HepG2 (cell line): ENCODE results near the gene RIMOC1. TPM values are rescaled to one million over a fixed set of nuclear protein-coding genes. Genes with fewer than 3 reads are reported as not detected.

Source experiments
- KDM5A ChIP-seq: fragments of 200-600 bp; sonication (generic); IDR thresholded peaks from 2 replicates; pipeline ENCODE4 v1.7.0; 2018; ENCODE audit warnings: antibody characterized with exemption, mild to moderate bottlenecking, low read length, borderline replicate concordance
- KLF12 ChIP-seq: sonication (generic); formaldehyde crosslinking; IDR thresholded peaks from 2 replicates; pipeline ENCODE4 v1.4.0; 2020; ENCODE audit warnings: missing genetic modification reagents, borderline replicate concordance
- MATR3 ChIP-seq: sonication (generic); formaldehyde crosslinking; IDR thresholded peaks from 2 replicates; pipeline ENCODE4 v1.4.0; 2020; ENCODE audit warnings: missing genetic modification reagents
- NCOA1 ChIP-seq: sonication (generic); formaldehyde crosslinking; IDR thresholded peaks from 2 replicates; pipeline ENCODE4 v1.9.0; 2021; ENCODE audit warnings: missing genetic modification reagents
- NR1H2 ChIP-seq: sonication (generic); formaldehyde crosslinking; IDR thresholded peaks from 2 replicates; pipeline ENCODE4 v1.8.1; 2022; ENCODE audit warnings: low read depth, missing genetic modification reagents, borderline replicate concordance
- PITX1 ChIP-seq: sonication (generic); formaldehyde crosslinking; IDR thresholded peaks from 2 replicates; pipeline ENCODE4 v1.5.1; 2020; ENCODE audit warnings: mild to moderate bottlenecking, missing genetic modification reagents
- PPARG ChIP-seq: conservative IDR thresholded peaks from 2 replicates; pipeline ENCODE4 v1.6.1; 2016; ENCODE audit warnings: missing biosample characterization, missing genetic modification reagents
- RAD21 ChIP-seq: fragments of 450-650 bp; formaldehyde crosslinking; IDR thresholded peaks from 2 replicates; pipeline ENCODE4 v1.5.0; 2020; ENCODE audit warnings: mild to moderate bottlenecking
- RERE ChIP-seq: IDR thresholded peaks from 2 replicates; pipeline ENCODE4 v1.6.1; 2016; ENCODE audit warnings: low read depth, missing genetic modification reagents, missing compliant biosample characterization
- SMARCC2 ChIP-seq: fragments of 450-650 bp; IDR thresholded peaks from 2 replicates; pipeline ENCODE4 v1.6.1; 2017; ENCODE audit warnings: antibody characterized with exemption, mild to moderate bottlenecking
- SMYD3 ChIP-seq: sonication (generic); formaldehyde crosslinking; IDR thresholded peaks from 2 replicates; pipeline ENCODE4 v1.8.1; 2023; ENCODE audit warnings: mild to moderate bottlenecking, missing genetic modification reagents
- SNRNP70 ChIP-seq: fragments of 200-400 bp; formaldehyde crosslinking; IDR thresholded peaks from 2 replicates; pipeline ENCODE4 v1.6.1; 2017; ENCODE audit warnings: mild to moderate bottlenecking, low read depth, low read length, moderate library complexity
- SP5 ChIP-seq: IDR thresholded peaks from 2 replicates; pipeline ENCODE4 v1.6.1; 2016; ENCODE audit warnings: low read depth, borderline replicate concordance
- ZFP62 ChIP-seq: sonication (generic); formaldehyde crosslinking; IDR thresholded peaks from 2 replicates; pipeline ENCODE4 v1.4.0; 2020; ENCODE audit warnings: missing genetic modification reagents
- ZNF7 ChIP-seq: IDR thresholded peaks from 2 replicates; pipeline ENCODE4 v1.6.1; 2016; ENCODE audit warnings: missing biosample characterization, missing genetic modification reagents
- ZNF770 ChIP-seq: sonication (generic); formaldehyde crosslinking; IDR thresholded peaks from 2 replicates; pipeline ENCODE4 v1.5.0; 2020; ENCODE audit warnings: mild to moderate bottlenecking, missing genetic modification reagents
- ZNF792 ChIP-seq: IDR thresholded peaks from 2 replicates; pipeline ENCODE4 v1.6.1; 2016
- ZNF878 ChIP-seq: sonication (generic); formaldehyde crosslinking; IDR thresholded peaks from 2 replicates; pipeline ENCODE4 v1.8.1; 2023; ENCODE audit warnings: mild to moderate bottlenecking, missing genetic modification reagents, moderate library complexity
- polyA plus RNA-seq, 8 experiments: library from polyadenylated mRNA; depleted of rRNA in 3 of 8; stranded (reverse) in 7 of 8; unstranded in 1 of 8; fragments of >200 nt; fragmentation: Illumina TruSeq in 4 of 8; extraction: Trizol in 4 of 8; gene quantifications; 2 replicates each; pipeline versions ENCODE4 v1.2.1 to v1.2.3, GENCODE V29; 2011 to 2016; ENCODE audit warnings: low read depth in 4 of 8, missing spikeins in 1 of 8, mixed read lengths in 1 of 8; ENCODE audit not compliant: insufficient read depth in 1 of 8
- total RNA-seq, 5 experiments: library from RNA; depleted of rRNA; stranded (reverse); fragments of >200 nt; fragmentation: Illumina TruSeq; extraction: Trizol; gene quantifications; 2 replicates each; pipeline ENCODE4 v1.2.3, GENCODE V29; 2016; ENCODE audit warnings: low read depth in 1 of 5
- TF ChIP-seq, protein P1 (sequence below): sonication (generic); formaldehyde crosslinking; IDR thresholded peaks from 2 replicates; pipeline ENCODE4 v1.8.0; 2022; ENCODE audit warnings: mild to moderate bottlenecking, missing genetic modification reagents, borderline replicate concordance
- TF ChIP-seq, protein P2 (sequence below): sonication (generic); formaldehyde crosslinking; IDR thresholded peaks from 2 replicates; pipeline ENCODE4 v1.8.1; 2022; ENCODE audit warnings: mild to moderate bottlenecking, missing genetic modification reagents

Gene RIMOC1
- total and polyA plus RNA-seq, 2 of the 13 experiments (the other 11 are each of a cell fraction or from before 2014, with no cell fraction given) = 16.3 to 16.9 TPM

GRCh38 chr5:41903892-41904799, at the start of gene RIMOC1 (continued):
- TF ChIP-seq RERE (CRISPR knock-in tag) (no peak; the same call in none of the 2 replicates), ZNF792 (CRISPR knock-in tag) (0 out of 2 replicates have a peak, but pooled peaks have one; percentile 14), SMYD3 (CRISPR knock-in tag) (no peak), NR1H2 (CRISPR knock-in tag) (no peak), PPARG (no peak), MATR3 (no peak), RAD21 (CRISPR knock-in tag) (peak; percentile 56), ZNF7 (no peak), KDM5A (peak; percentile 95), KLF12 (no peak), ZNF770 (CRISPR knock-in tag) (peak; percentile 56), NCOA1 (0 out of 2 replicates have a peak, but pooled peaks have one; percentile 75), ZNF878 (peak; percentile 66; the same call in 1 of the 2 replicates), PITX1 (CRISPR knock-in tag) (peak; percentile 66; the same call in 1 of the 2 replicates), SP5 (CRISPR knock-in tag) (peak; percentile 49; the same call in 1 of the 2 replicates), SMARCC2 (no peak), SNRNP70 (no peak), ZFP62 (no peak)
- TF ChIP-seq, protein P1, sequence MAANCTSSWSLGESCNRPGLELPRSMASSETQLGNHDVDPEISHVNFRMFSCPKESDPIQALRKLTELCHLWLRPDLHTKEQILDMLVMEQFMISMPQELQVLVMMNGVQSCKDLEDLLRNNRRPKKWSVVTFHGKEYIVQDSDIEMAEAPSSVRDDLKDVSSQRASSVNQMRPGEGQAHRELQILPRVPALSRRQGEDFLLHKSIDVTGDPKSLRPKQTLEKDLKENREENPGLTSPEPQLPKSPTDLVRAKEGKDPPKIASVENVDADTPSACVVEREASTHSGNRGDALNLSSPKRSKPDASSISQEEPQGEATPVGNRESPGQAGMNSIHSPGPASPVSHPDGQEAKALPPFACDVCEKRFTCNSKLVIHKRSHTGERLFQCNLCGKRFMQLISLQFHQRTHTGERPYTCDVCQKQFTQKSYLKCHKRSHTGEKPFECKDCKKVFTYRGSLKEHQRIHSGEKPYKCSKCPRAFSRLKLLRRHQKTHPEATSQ = no peak
- TF ChIP-seq, protein P2, sequence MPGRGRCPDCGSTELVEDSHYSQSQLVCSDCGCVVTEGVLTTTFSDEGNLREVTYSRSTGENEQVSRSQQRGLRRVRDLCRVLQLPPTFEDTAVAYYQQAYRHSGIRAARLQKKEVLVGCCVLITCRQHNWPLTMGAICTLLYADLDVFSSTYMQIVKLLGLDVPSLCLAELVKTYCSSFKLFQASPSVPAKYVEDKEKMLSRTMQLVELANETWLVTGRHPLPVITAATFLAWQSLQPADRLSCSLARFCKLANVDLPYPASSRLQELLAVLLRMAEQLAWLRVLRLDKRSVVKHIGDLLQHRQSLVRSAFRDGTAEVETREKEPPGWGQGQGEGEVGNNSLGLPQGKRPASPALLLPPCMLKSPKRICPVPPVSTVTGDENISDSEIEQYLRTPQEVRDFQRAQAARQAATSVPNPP (CRISPR knock-in tag) = 0 out of 2 replicates have a peak, but pooled peaks have one; percentile 55
